ENCODE data around the gene RAB25.
"Not testable (repeated sequence)": the region's sequence is repeated elsewhere in the genome, so short reads cannot be mapped to it uniquely, and the experiment has no call there.

RAB25 gene

GRCh38 chr1:156104065-156104810, 43.3 kb downstream of the RAB25 start:
- DNase-seq = peak; percentile 66

DNA sequence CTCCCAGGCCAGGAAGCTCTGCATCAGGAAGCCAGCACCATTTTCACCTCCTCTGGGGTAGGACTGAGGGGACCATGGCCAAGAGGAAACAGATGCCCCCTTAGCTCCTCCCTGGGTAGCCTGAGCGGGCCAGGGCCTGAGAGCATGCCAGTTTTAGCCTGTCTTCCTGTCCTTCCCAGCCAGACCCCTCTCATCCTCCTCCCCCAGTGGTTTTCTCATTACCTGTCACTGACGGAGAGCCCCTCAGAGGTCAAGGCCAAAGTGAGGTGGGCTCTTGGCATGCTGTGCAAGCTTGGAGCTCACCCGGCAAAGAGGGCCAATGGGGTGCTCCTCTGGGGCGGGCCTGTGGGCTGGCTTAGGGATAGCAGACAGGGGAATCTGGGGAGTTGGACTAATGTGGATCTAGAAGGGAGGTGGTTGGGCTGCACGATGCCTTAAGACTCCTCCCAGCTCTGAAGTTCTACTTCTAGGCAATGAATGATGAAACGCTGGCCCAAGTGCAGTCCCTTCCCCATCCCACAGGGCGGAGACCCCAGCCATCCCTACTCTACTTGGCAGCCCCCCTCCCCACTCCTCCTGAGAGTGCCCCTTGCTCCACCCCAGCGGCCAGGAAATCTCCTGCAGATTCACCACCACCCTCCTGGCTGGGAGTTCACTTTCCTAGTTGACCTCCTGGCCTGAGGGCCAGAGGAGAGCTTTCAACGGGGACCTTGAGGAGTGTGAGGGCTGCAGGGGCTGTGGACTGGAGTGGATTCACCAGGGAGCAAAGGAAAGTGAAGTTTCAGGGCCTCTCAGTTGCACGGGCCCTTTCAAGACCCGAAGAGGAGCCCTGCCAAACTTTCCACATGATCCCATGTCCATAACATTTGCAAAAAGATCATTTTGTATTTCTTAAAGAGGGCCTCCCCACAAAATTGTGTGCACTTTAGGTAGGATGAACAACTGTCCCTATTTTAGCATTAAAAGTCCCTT, 44.2 kb downstream of the RAB25 start:
- DNase-seq = no peak

DNA sequence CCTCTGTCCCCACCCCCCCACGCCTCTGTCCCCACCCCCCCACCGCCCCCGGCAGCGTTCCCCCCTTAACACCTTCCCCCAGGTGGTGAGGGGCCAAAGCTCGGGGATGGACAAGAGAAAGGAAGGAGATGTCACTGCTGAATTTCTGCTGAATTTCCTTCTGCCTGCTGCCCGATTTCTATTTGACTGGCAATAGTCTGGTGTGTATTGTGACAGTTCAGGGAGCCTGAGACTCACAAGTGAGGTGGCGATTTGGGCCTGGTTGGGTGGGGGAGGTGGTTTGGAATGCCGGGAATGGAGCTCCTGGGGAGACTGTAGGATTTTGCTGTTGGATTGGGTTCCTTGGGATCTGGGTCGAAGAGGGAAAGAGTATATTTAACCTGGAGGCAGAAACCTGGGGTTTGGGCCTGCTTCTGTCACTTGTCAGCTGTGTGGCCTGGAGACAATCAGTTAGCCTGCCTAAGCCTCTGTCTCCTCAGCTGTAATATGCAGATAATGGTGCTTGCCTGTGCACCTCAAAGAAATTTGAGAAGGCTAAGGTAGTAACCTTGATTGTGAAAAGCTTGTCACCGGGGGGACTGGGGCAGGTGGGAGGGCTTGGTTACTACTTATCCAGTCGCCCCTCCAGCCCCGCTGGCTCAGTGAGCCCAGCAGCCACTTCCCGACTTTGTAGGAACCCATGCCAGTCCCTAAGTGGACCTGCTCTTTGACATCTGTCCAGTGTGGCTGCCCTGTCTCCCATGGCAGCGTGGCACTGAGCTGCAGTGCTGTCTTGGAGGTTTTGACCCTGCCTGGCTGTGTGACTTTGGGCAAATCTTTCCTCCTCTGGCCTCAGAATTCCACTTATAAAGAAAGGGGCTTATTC, 45.9 kb downstream of the RAB25 start:
- DNase-seq = no peak

GRCh38 chr1:156108057-156108456, 47.1 kb downstream of the RAB25 start:
- no peak for DNase-seq

DNA sequence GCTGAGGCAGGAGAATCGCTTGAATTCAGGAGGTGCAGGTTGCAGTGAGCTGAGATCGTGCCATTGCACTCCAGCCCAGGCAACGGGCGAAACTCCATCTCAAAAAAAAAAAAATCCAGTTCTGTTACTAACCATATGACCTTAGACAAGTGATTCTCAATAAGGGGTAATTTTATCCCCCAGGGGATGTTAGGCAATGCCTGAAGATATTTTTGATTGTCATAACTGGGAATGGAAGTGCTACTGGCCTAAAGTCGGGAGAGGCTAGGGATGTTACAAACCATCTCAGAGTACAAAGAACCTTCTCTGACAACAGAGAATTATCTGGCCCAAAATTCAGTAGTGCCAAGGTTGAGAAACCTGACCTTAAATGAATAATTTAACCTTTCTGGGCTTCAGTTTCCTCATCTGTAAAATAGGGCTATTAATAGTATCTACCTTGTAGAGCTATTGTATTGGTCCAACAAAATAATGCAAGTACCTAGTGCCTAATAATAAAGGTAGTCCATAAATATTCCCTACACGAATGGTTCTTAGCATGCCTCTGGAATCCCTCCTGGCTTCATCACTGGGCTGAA, 47.8 kb downstream of the RAB25 start:
- no peak for DNase-seq

- no peak for DNase-seq
Measured at GRCh38 chr1:156110252-156110651, 49.3 kb downstream of the RAB25 start.

GRCh38 chr1:156111355-156111962, 50.5 kb downstream of the RAB25 start:
- DNase-seq = no peak

GRCh38 chr1:156112276-156113137, 51.5 kb downstream of the RAB25 start:
- DNase-seq = no peak

DNA sequence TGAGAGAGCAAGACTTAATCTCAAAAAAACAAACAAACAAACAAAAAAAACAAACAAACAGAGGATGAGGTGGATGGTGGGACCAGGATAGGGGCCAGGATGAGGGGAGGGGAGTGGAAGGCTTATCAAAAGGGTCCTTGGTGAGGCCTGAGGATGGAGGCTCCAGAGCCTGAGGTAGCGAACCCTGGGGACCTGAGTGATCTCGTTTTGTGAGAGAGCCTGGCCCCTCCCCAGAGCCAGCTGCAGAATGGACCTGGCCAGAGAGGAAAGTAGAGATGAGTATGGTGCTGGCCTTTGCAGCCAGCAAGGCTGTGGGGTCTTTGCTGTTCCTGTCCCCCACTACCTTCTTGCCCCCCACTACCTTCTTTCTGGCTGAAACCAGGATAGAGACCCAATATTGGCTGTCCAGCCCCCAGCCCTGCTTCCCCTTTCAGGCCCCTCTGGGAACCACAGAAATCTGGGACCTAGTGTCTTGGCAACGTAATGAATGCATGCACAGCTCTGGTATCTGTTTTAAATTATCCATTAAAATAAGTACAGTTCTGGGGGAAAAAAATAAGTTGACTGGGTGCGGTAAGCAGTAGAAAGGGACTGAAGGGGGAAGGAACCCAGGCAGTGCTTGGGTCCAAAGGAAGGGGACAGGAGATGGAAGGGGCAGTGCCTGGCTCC, 52.5 kb downstream of the RAB25 start:
- no peak for DNase-seq

- peak; percentile 89 for DNase-seq
Measured at GRCh38 chr1:156114101-156114918, 53.4 kb downstream of the RAB25 start, which contains the start of gene LMNA. Gene LMNA (plus strand): TSS chr1:156114711. CDS start chr1:156114919, 208 bp downstream.

GRCh38 chr1:156114919-156115513, 54.1 kb downstream of the RAB25 start:
- peak; percentile 36 for DNase-seq

DNA sequence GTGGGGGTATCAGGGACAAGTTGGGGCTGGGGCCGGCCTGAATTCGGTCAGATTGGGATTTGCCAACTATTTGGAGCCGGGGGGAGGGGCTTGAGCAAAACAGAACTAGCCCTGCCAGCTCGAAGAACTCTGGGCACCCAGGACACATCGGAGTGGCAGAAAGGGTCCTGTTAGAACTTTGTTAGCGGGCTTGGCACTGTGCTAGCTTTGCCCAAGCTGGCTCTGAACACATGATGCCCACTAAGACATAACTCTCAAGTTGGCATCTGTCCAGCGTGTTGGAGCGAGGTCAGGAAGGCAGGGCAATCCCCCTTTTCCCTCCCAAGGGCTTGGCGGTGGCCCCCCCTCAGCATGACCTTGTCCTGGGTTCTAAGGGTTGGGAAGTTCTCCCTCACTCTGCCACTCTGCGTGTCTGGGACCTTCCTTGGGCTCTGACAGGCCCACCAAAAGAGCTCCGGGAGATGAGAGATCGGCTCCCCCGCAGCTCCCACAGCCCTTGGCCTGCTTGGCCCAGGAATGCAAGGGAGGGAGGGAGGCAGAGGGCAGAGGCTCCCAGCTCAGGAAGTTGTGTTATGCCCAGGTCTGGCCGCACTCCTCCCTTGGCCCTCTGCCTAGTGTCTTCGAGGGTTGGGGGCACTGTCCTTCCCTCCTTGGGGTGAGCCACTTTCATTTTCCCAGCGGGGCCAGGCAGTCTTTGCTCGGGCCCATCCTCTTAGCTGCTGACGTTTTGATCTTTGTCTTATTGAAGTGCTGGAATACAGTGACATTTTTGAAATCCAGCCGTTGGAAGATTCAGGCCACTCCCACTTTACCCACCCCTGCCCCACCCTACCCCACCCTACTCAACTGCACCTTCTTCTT, 54.8 kb downstream of the RAB25 start:
- DNase-seq = no peak

- not testable (repeated sequence) for DNase-seq
Measured at GRCh38 chr1:156116731-156117130, 55.8 kb downstream of the RAB25 start.

DNA sequence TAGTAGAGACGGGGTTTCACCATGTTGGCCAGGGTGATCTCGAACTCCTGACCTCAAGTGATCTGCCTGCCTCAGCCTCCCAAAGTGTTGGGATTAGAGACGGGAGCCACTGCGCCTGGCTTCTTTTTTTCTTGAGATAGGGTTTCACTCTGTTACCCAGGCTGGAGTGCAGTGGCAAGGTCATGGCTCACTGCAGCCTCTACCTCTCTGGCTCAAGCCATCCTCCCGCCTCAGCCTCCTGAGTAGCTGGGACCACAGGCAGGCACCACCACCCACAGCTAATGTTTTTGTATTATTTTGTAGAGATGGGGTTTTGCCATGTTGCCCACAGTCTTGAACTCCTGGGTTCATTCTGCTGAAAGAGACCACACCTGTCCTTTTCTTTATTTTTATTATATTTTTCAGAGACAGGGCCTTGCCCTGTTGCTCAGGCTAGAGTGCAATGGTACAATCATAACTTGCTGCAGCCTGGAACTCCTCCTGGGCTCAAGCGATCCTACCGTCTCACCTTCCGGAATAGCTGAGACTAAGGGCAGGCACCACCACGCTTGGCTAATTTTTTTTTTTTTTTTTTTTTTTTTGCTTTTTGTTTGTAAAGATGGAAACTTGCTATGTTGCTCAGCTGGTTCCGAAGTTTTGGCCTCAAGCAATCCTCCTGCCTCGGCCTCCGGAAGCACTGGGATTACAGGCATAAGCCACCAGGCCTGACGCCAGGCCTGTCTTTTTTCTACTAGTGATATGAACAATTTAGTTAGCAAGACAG, 56.6 kb downstream of the RAB25 start:
- DNase-seq = no peak

DNA sequence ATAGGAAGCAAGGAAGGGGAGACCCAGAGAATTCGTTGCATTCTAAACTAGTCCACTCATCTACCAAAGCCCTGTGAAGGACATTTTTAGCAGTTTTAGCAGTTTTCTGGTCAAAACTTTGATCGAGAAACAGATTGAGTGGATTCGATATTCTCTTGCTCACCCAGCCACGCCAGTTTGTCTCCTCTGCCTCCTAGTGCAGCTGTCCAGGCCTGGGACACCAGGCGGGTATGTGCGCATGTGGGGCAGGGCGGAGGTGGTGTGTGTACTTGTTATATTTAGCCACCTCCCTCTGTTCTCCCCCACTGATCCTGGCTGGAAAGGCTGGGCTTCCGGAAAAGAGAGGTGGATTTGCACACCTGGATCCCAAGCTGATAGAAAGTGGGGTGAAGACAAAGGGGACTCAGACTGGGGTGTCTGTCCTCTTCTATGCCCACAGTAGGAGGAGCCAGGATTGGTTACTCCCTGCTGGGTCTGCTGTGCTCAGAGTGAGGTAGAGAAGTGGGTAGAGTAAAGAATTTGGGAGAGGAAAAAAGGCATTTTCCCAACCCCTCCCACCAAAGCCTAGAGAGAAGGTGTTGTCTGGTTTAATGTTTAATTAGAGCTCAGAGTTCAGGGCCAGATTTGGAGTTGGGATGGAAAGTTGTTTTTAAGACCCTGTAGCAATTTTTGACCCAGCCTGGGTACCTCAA, 57.4 kb downstream of the RAB25 start:
- no peak for DNase-seq

- no peak for DNase-seq
Measured at GRCh38 chr1:156119503-156120209, 58.7 kb downstream of the RAB25 start.

Measured in activated naive CD4-positive, alpha-beta T cell treated with Interleukin-2 at 50 U/mL for 16 hours (primary cell).